Endothelial cell of umbilical vein (primary cell): Measurements from ENCODE around the gene DYNLL2. TPM values are rescaled to one million over a fixed set of nuclear protein-coding genes. Genes with fewer than 3 reads are reported as not detected.

ENCODE experiments used
- BruUV-seq: library from RNA; stranded (reverse); fragments of 400-500 nt; replicated peaks from 2 replicates; lab custom pipeline; 2021; lab: Mats Ljungman, UMichigan
- CTCF ChIA-PET: fragments of 300-600, 350-600 bp; sonication (Branson Sonifier 250); formaldehyde crosslinking; loops from one replicate; lab custom pipeline; 2021; ENCODE audit warnings: antibody characterized with exemption, inconsistent platforms; lab: Charles Lee
- POLR2A ChIA-PET: fragments of 300-600, 350-600 bp; sonication (Branson Sonifier 250); formaldehyde crosslinking; loops from one replicate; lab custom pipeline; 2021; ENCODE audit warnings: antibody characterized with exemption, inconsistent platforms; lab: Charles Lee
- DNase-seq: peaks from one replicate; pipeline ENCODE4 v3.0.0-alpha.2; 2011; ENCODE audit warnings: low read depth, low spot score
- FAIRE-seq: peaks from 2 replicates; lab custom pipeline; 2011; peaks lifted over from hg19 to GRCh38; lab: Jason Lieb, UNC
- H2AFZ ChIP-seq: 2 replicates; pipeline ENCODE4 v1.6.0; 2012; ENCODE audit warnings: low read depth, low read length, control low read depth, inconsistent platforms
- H3K27ac ChIP-seq: 2 replicates; pipeline ENCODE4 v1.5.1; 2011; ENCODE audit warnings: low read depth, mild to moderate bottlenecking, control low read depth, low read length, moderate library complexity; ENCODE audit not compliant: insufficient read depth
- H3K27me3 ChIP-seq, 2 experiments: 2 replicates each; pipeline versions ENCODE4 v1.6.0 to v1.6.1; 2011; ENCODE audit warnings: low read length in 2 of 2, mixed read lengths in 1 of 2; ENCODE audit not compliant: control insufficient read depth in 2 of 2, insufficient read depth in 2 of 2
- H3K36me3 ChIP-seq, 2 experiments: 2 replicates in 1 of 2; 3 replicates in 1 of 2; pipeline ENCODE4 v1.5.1; 2011; ENCODE audit warnings: low read length in 2 of 2, mild to moderate bottlenecking in 1 of 2, moderate library complexity in 1 of 2; ENCODE audit not compliant: control insufficient read depth in 2 of 2, insufficient read depth in 2 of 2; ENCODE audit errors: extremely low read depth in 1 of 2
- H3K4me1 ChIP-seq: 3 replicates; pipeline ENCODE4 v1.5.1; 2011; ENCODE audit warnings: mild to moderate bottlenecking, low read length; ENCODE audit not compliant: control insufficient read depth, insufficient read depth; ENCODE audit errors: extremely low read depth
- H3K4me2 ChIP-seq: 2 replicates; pipeline ENCODE4 v1.6.1; 2011; ENCODE audit warnings: low read length, control low read depth, mixed read lengths; ENCODE audit not compliant: insufficient read depth
- H3K4me3 ChIP-seq, 3 experiments: fragments of 200-600 bp in 1 of 3; sonication (generic), shearing (Covaris generic) in 1 of 3; replicated peaks in 1 of 3; 2 replicates each; pipeline ENCODE4 v1.5.1; 2011 to 2016; ENCODE audit warnings: control low read depth in 3 of 3, low read length in 3 of 3, mild to moderate bottlenecking in 2 of 3, inconsistent platforms in 1 of 3, low read depth in 1 of 3, moderate library complexity in 1 of 3; ENCODE audit not compliant: insufficient read depth in 1 of 3
- H3K79me2 ChIP-seq: 2 replicates; pipeline ENCODE4 v1.6.0; 2012; ENCODE audit warnings: low read length, inconsistent platforms; ENCODE audit not compliant: control insufficient read depth, insufficient read depth
- H3K9ac ChIP-seq: replicated peaks from 2 replicates; pipeline ENCODE3; 2011; ENCODE audit warnings: low read length, control low read depth; ENCODE audit not compliant: insufficient read depth; ENCODE audit errors: extremely low read depth
- H3K9me1 ChIP-seq: replicated peaks from 3 replicates; pipeline ENCODE4 v1.6.0; 2011; ENCODE audit warnings: mild to moderate bottlenecking, low read length; ENCODE audit not compliant: control insufficient read depth, insufficient read depth; ENCODE audit errors: extremely low read depth
- H3K9me3 ChIP-seq: replicated peaks from 2 replicates; pipeline ENCODE4 v1.5.1; 2012; ENCODE audit warnings: low read length, inconsistent platforms; ENCODE audit not compliant: control insufficient read depth, insufficient read depth
- H4K20me1 ChIP-seq: replicated peaks from 2 replicates; pipeline ENCODE3; 2011; ENCODE audit warnings: mild to moderate bottlenecking, low read length; ENCODE audit not compliant: control insufficient read depth, insufficient read depth; ENCODE audit errors: extremely low read depth
- CTCF ChIP-seq, 2 donors: IDR thresholded peaks; 1 replicate in 1 of 2; 2 replicates in 1 of 2; pipeline ENCODE4 v1.5.1; 2011; ENCODE audit warnings: low read length in 2 of 2, mild to moderate bottlenecking in 2 of 2, moderate library complexity in 2 of 2, control low read depth in 1 of 2, inconsistent platforms in 1 of 2, low read depth in 1 of 2; ENCODE audit not compliant: insufficient read depth in 1 of 2; ENCODE audit errors: extremely low read depth in 1 of 2
- GATA2 ChIP-seq: IDR thresholded peaks from 2 replicates; pipeline ENCODE4 v1.7.0; 2011; ENCODE audit warnings: low read depth, mild to moderate bottlenecking, moderate library complexity, mixed read lengths, low read length; ENCODE audit not compliant: insufficient read length, insufficient read depth
- POLR2AphosphoS5 ChIP-seq: IDR thresholded peaks from 2 replicates; pipeline ENCODE4 v1.6.1; 2012; ENCODE audit warnings: low read depth, mild to moderate bottlenecking, control low read depth, low read length, moderate library complexity; ENCODE audit not compliant: insufficient read depth
- dilution Hi-C: fragments of 300-500 bp; cut with MboI; formaldehyde crosslinking; loops from one replicate; pipeline ENCODE4 v1.15.0; 2019; ENCODE audit warnings: low sequenced_read_pairs; ENCODE audit not compliant: extremely low pct_ligation_motif_present
- intact Hi-C: fragments of 100-400 bp; cut with micrococcal nuclease; formaldehyde crosslinking; loops from one replicate; pipeline ENCODE4 v1.10.0; 2022
- polyA plus RNA-seq, 4 experiments: library from polyadenylated mRNA; depleted of rRNA in 3 of 4; stranded (reverse) in 3 of 4; unstranded in 1 of 4; fragments of >200 nt; gene quantifications; 2 replicates each; pipeline versions ENCODE4 v1.2.1 to v1.2.3, GENCODE V29; 2011 to 2012; ENCODE audit warnings: missing spikeins in 1 of 4
- total RNA-seq: library from RNA; stranded (reverse); gene quantifications from 2 replicates; pipeline ENCODE4 v1.2.3, GENCODE V29; 2021

DYNLL2 gene
- total and polyA plus RNA-seq, 2 donors (not counting 3 experiments of a cell fraction or from before 2014, with no cell fraction given) = 7.4 to 19.0 TPM

- POLR2A ChIA-PET = interaction anchor here (0.6 to 2.5 kb wide), 8 partner anchors 13 to 235 kb away, joined by 3 to 19 read pairs (median 3); partner anchors contain the start of genes MRPS23 and SRSF1
- H3K36me3 ChIP-seq = peaks cover 0 to 9% of the 10 kb centered on the region in 2 experiments
Measured at GRCh38 chr17:58083491-58084316, 485 bp downstream of the DYNLL2 start.

GRCh38 chr17:58084317-58084981 is 1.2 kb downstream of the DYNLL2 start:
- intact Hi-C loops = loop anchor here (2.0 to 5.0 kb wide), 4 partner anchors 28 to 1000 kb away; partner anchors contain the start of genes AKAP1 and MKS1
- Histone ChIP-seq H3K9ac (peak overlapping the region; percentile 59), H4K20me1 (peaks cover 4% of the 10 kb centered on the region), H3K9me3 (no peaks in the 10 kb centered on the region), H3K4me2 (peak overlapping the region; percentile 84), H3K27ac (peak overlapping the region; percentile 9), H3K4me3 (peak overlapping the region; percentile 53 to 97 (median 61)), H2AFZ (no peak overlapping the region), H3K36me3 (peaks cover 0 to 9% of the 10 kb centered on the region in 2 experiments), H3K4me1 (peaks cover 12% of the 10 kb centered on the region), H3K9me1 (no peaks in the 10 kb centered on the region), H3K27me3 (peaks cover 4 to 6% of the 10 kb centered on the region in 2 experiments), H3K79me2 (peaks cover 48% of the 10 kb centered on the region)
- TF ChIP-seq GATA2 = no peak
- TF ChIP-seq CTCF (IDR thresholded peaks at IDR 0.05; ENCODE audit: extremely low read depth in 1 of 2, insufficient read depth in 1 of 2, low read depth in 1 of 2, low read length in 2 of 2) = peak in 1 of 2 donors; percentile 15
- no TSS peak for BruUV-seq
- dilution Hi-C loops = no loop called here
- CTCF ChIA-PET = interaction anchor here (3.0 kb wide), 1 partner anchor 85 kb away, joined by 12 read pairs; no protein-coding TSS in a partner anchor
- FAIRE-seq (peak; percentile 74), DNase-seq (peak; percentile 32)
- POLR2A ChIA-PET = interaction anchor here (1.4 to 2.5 kb wide), 2 partner anchors 77 to 85 kb away, joined by 4 to 19 read pairs; partner anchors contain the start of gene SRSF1

More at GRCh38 chr17:58083491-58084316, 485 bp downstream of the DYNLL2 start:
- H3K27me3 ChIP-seq = peaks cover 9 to 12% of the 10 kb centered on the region in 2 experiments
- dilution Hi-C loops = no loop called here
- CTCF ChIA-PET = interaction anchor here (0.6 to 3.0 kb wide), 6 partner anchors 13 to 128 kb away, joined by 3 to 12 read pairs (median 4); partner anchors contain the start of genes CUEDC1 and SRSF1
- H3K79me2 ChIP-seq = peaks cover 48% of the 10 kb centered on the region
- H3K4me3 ChIP-seq = peak overlapping the region; percentile 53 to 97 (median 61)
- no peaks in the 10 kb centered on the region for H3K9me1 ChIP-seq
- TF ChIP-seq POLR2AphosphoS5 (peak; percentile 46), GATA2 (no peak)
- peaks cover 12% of the 10 kb centered on the region for H3K4me1 ChIP-seq
- FAIRE-seq = peak; percentile 4
- intact Hi-C loops = loop anchor here (1.0 to 5.0 kb wide), 6 partner anchors 29 to 999 kb away; partner anchors contain the start of genes AKAP1, MKS1, MRPS23 and SRSF1
- no peaks in the 10 kb centered on the region for H3K9me3 ChIP-seq
- peaks cover 4% of the 10 kb centered on the region for H4K20me1 ChIP-seq
- DNase-seq = peak; percentile 43
- H3K4me2 ChIP-seq = peak overlapping the region; percentile 84
- no TSS peak for BruUV-seq
- H3K9ac ChIP-seq = peak overlapping the region; percentile 74
- H3K27ac ChIP-seq = peak overlapping the region; percentile 33
- peak overlapping the region; percentile 58 for H2AFZ ChIP-seq
